Measurements from ENCODE around the gene SMARCD2.
A peak's percentile ranks its signal among the peaks of the same experiment; 100 is the strongest.

The SMARCD2 gene

GRCh38 chr17:63859257-63859656 lies 16.8 kb upstream of the SMARCD2 start:
- no peak for TF ChIP-seq REST (IDR thresholded peaks at IDR 0.05; ENCODE audit: low read depth)
- no peak for TF ChIP-seq TEAD4 (IDR thresholded peaks at IDR 0.05)
- TF ChIP-seq EP300 (IDR thresholded peaks at IDR 0.05; ENCODE audit: borderline replicate concordance): no peak
- TF ChIP-seq EGR1 (IDR thresholded peaks at IDR 0.05): no peak
- TF ChIP-seq, protein P1, sequence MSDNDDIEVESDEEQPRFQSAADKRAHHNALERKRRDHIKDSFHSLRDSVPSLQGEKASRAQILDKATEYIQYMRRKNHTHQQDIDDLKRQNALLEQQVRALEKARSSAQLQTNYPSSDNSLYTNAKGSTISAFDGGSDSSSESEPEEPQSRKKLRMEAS (IDR thresholded peaks at IDR 0.05): no peak
- TF ChIP-seq CREB1 (IDR thresholded peaks at IDR 0.05; ENCODE audit: low read depth): no peak

GRCh38 chr17:63855185-63855584 lies 12.7 kb upstream of the SMARCD2 start:
- no peak for TF ChIP-seq REST (IDR thresholded peaks at IDR 0.05; ENCODE audit: low read depth)
- TF ChIP-seq EGR1 (IDR thresholded peaks at IDR 0.05): no peak
- TF ChIP-seq FOXM1 (IDR thresholded peaks at IDR 0.05; ENCODE audit: borderline replicate concordance, low read depth): no peak
- TF ChIP-seq TCF12 (IDR thresholded peaks at IDR 0.05; ENCODE audit: low read depth): no peak

GRCh38 chr17:63854709-63855108 lies 12.2 kb upstream of the SMARCD2 start:
- TF ChIP-seq CREB1 (IDR thresholded peaks at IDR 0.05; ENCODE audit: low read depth): no peak
- no peak for TF ChIP-seq CEBPB (IDR thresholded peaks at IDR 0.05)
- TF ChIP-seq FOXM1 (IDR thresholded peaks at IDR 0.05; ENCODE audit: borderline replicate concordance, low read depth): no peak
- TF ChIP-seq EGR1 (IDR thresholded peaks at IDR 0.05): no peak
- no peak for TF ChIP-seq EP300 (IDR thresholded peaks at IDR 0.05; ENCODE audit: borderline replicate concordance)

DNA sequence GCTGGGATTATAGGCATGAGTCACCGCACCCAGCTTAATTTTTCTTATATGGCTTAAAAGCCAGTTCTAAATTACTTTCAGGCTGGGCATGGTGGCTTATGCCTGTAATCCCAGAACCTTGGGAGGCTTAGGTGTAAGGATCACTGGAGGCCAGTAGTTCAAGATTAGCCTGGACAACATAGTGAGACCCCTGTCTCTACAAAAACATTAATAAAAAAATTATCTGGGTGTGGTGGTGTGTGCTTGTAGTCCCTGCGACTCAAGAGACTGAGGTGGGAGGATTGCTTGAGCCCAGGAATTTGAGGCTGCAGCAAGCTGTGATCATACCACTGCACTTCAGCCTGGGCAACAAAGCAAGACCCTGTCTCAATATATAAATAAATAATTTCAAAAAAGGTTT lies 10.8 kb upstream of the SMARCD2 start:
- TF ChIP-seq CEBPB (IDR thresholded peaks at IDR 0.05) (no peak), FOXM1 (IDR thresholded peaks at IDR 0.05; ENCODE audit: borderline replicate concordance, low read depth) (no peak), RAD21 (IDR thresholded peaks at IDR 0.05; ENCODE audit: low read depth) (no peak), YY1 (IDR thresholded peaks at IDR 0.05; ENCODE audit: low read depth) (no peak), USF1 (IDR thresholded peaks at IDR 0.05) (no peak)

GRCh38 chr17:63850401-63850800 lies 7.9 kb upstream of the SMARCD2 start:
- TF ChIP-seq USF1 (IDR thresholded peaks at IDR 0.05) (no peak), YY1 (IDR thresholded peaks at IDR 0.05; ENCODE audit: low read depth) (no peak), RAD21 (IDR thresholded peaks at IDR 0.05; ENCODE audit: low read depth) (no peak), NFIC (IDR thresholded peaks at IDR 0.05) (no peak), FOXM1 (IDR thresholded peaks at IDR 0.05; ENCODE audit: borderline replicate concordance, low read depth) (no peak), TEAD4 (IDR thresholded peaks at IDR 0.05) (no peak), EP300 (IDR thresholded peaks at IDR 0.05; ENCODE audit: borderline replicate concordance) (no peak), ZBTB7A (IDR thresholded peaks at IDR 0.05; ENCODE audit: low read depth) (no peak)

GRCh38 chr17:63848834-63849689 lies 6.6 kb upstream of the SMARCD2 start:
- TF ChIP-seq YY1 (IDR thresholded peaks at IDR 0.05; ENCODE audit: low read depth) (no peak), NFIC (IDR thresholded peaks at IDR 0.05) (no peak), USF1 (IDR thresholded peaks at IDR 0.05) (peak; percentile 93), CREB1 (IDR thresholded peaks at IDR 0.05; ENCODE audit: low read depth) (peak; percentile 87), RAD21 (IDR thresholded peaks at IDR 0.05; ENCODE audit: low read depth) (no peak), TCF12 (IDR thresholded peaks at IDR 0.05; ENCODE audit: low read depth) (0 out of 2 replicates have a peak, but pooled peaks have one; percentile 40), EP300 (IDR thresholded peaks at IDR 0.05; ENCODE audit: borderline replicate concordance) (peak; percentile 17; the same call in 1 of the 2 replicates), CEBPB (IDR thresholded peaks at IDR 0.05) (no peak)
- TF ChIP-seq, protein P1 (IDR thresholded peaks at IDR 0.05): peak; percentile 100

Data from Ishikawa (cell line).